KMS-11 (cell line): Measurements from ENCODE around the gene DMC1.

Source experiments
- H2AFZ ChIP-seq: fragments of 200-600 bp; sonication (generic); 2 replicates; pipeline ENCODE4 v1.6.1; 2016; ENCODE audit warnings: antibody characterized with exemption, mixed run types, low read depth
- H3K27ac ChIP-seq: fragments of 200-600 bp; sonication (generic); 2 replicates; pipeline ENCODE4 v1.6.1; 2016; ENCODE audit warnings: mild to moderate bottlenecking, mixed run types
- H3K27me3 ChIP-seq: fragments of 200-600 bp; sonication (generic); 2 replicates; pipeline ENCODE4 v1.6.1; 2017; ENCODE audit warnings: mild to moderate bottlenecking, low read depth, mixed run types, moderate library complexity; ENCODE audit not compliant: insufficient read depth
- H3K36me3 ChIP-seq: fragments of 200-600 bp; sonication (generic); 2 replicates; pipeline ENCODE4 v1.6.1; 2017; ENCODE audit warnings: mild to moderate bottlenecking, mixed run types; ENCODE audit not compliant: insufficient read depth
- H3K4me1 ChIP-seq: fragments of 200-600 bp; sonication (generic); 2 replicates; pipeline ENCODE4 v1.6.1; 2016; ENCODE audit warnings: mild to moderate bottlenecking, low read depth, mixed run types; ENCODE audit not compliant: poor library complexity, severe bottlenecking
- H3K4me2 ChIP-seq: fragments of 200-600 bp; sonication (generic); 2 replicates; pipeline ENCODE4 v1.7.0; 2016; ENCODE audit warnings: mild to moderate bottlenecking, mixed run types
- H3K4me3 ChIP-seq: fragments of 200-600 bp; sonication (generic); IDR thresholded peaks from 2 replicates; pipeline ENCODE4 v1.6.1; 2017; ENCODE audit warnings: low read depth, low read length, mixed read lengths; ENCODE audit not compliant: insufficient read depth
- H3K79me2 ChIP-seq: fragments of 200-600 bp; sonication (generic); 2 replicates; pipeline ENCODE4 v1.6.1; 2016; ENCODE audit warnings: low read depth, mixed run types; ENCODE audit not compliant: insufficient read depth
- H3K9ac ChIP-seq: fragments of 200-600 bp; sonication (generic); 2 replicates; pipeline ENCODE4 v1.6.1; 2016; ENCODE audit warnings: mild to moderate bottlenecking, mixed run types
- H4K20me1 ChIP-seq: fragments of 200-600 bp; sonication (generic); 2 replicates; pipeline ENCODE4 v1.6.1; 2016; ENCODE audit warnings: mild to moderate bottlenecking, mixed run types; ENCODE audit not compliant: insufficient read depth
- CTCF ChIP-seq: fragments of 200-600 bp; sonication (generic); conservative IDR thresholded peaks from 2 replicates; pipeline ENCODE4 v1.6.1; 2017; ENCODE audit warnings: low read depth, mild to moderate bottlenecking, antibody characterized with exemption, low read length, moderate library complexity, mixed read lengths

Gene DMC1

GRCh38 chr22:38484244-38484643, 85.7 kb downstream of the DMC1 start:
- TF ChIP-seq CTCF = no peak
- H3K27ac ChIP-seq = no peak overlapping the region

GRCh38 chr22:38482662-38483308, 87.2 kb downstream of the DMC1 start:
- peaks cover 37% of the 10 kb centered on the region for H3K4me1 ChIP-seq
- H3K27me3 ChIP-seq = no peaks in the 10 kb centered on the region
- H3K79me2 ChIP-seq = no peaks in the 10 kb centered on the region
- H3K27ac ChIP-seq = no peak overlapping the region
- no peak overlapping the region for H3K4me3 ChIP-seq
- peaks cover 25% of the 10 kb centered on the region; the same call in 1 of the 2 replicates for H3K36me3 ChIP-seq
- TF ChIP-seq CTCF = no peak
- H3K4me2 ChIP-seq = no peak overlapping the region
- H4K20me1 ChIP-seq = no peaks in the 10 kb centered on the region; the same call in 1 of the 2 replicates
- H2AFZ ChIP-seq = no peak overlapping the region
- H3K9ac ChIP-seq = no peak overlapping the region

More at GRCh38 chr22:38484244-38484643, 85.7 kb downstream of the DMC1 start:
- H3K79me2 ChIP-seq = no peaks in the 10 kb centered on the region
- no peaks in the 10 kb centered on the region; the same call in 1 of the 2 replicates for H4K20me1 ChIP-seq
- no peak overlapping the region for H2AFZ ChIP-seq
- H3K4me2 ChIP-seq = no peak overlapping the region
- H3K4me1 ChIP-seq = peaks cover 48% of the 10 kb centered on the region
- no peak overlapping the region for H3K9ac ChIP-seq
- no peak overlapping the region for H3K4me3 ChIP-seq
- no peaks in the 10 kb centered on the region for H3K27me3 ChIP-seq
- peaks cover 35% of the 10 kb centered on the region; the same call in 1 of the 2 replicates for H3K36me3 ChIP-seq

- no peak overlapping the region for H2AFZ ChIP-seq
- H3K79me2 ChIP-seq = no peaks in the 10 kb centered on the region
- peaks cover 24% of the 10 kb centered on the region; the same call in 1 of the 2 replicates for H3K36me3 ChIP-seq
- H3K9ac ChIP-seq = no peak overlapping the region
- no peaks in the 10 kb centered on the region; the same call in 1 of the 2 replicates for H4K20me1 ChIP-seq
- H3K4me3 ChIP-seq = no peak overlapping the region
- no peak for TF ChIP-seq CTCF
- H3K27ac ChIP-seq = no peak overlapping the region
- peaks cover 29% of the 10 kb centered on the region for H3K4me1 ChIP-seq
- no peaks in the 10 kb centered on the region for H3K27me3 ChIP-seq
- no peak overlapping the region for H3K4me2 ChIP-seq
These were observed 88.1 kb downstream of the DMC1 start for GRCh38 chr22:38481871-38482332.

- Histone ChIP-seq H3K79me2 (no peaks in the 10 kb centered on the region), H3K9ac (no peak overlapping the region), H3K4me1 (peaks cover 23% of the 10 kb centered on the region), H2AFZ (no peak overlapping the region), H3K4me2 (no peak overlapping the region), H3K27me3 (no peaks in the 10 kb centered on the region), H3K27ac (no peak overlapping the region), H4K20me1 (no peaks in the 10 kb centered on the region; the same call in 1 of the 2 replicates), H3K4me3 (no peak overlapping the region), H3K36me3 (peaks cover 19% of the 10 kb centered on the region; the same call in 1 of the 2 replicates)
- TF ChIP-seq CTCF = no peak
These were observed 88.7 kb downstream of the DMC1 start for GRCh38 chr22:38481162-38481870.
